GM18508 (cell line): ENCODE results near the gene ITCH.
"Not testable (repeated sequence)": the region's sequence is repeated elsewhere in the genome, so short reads cannot be mapped to it uniquely, and the experiment has no call there.

Experiments used
- ATAC-seq: cut with Tn5 transposase; IDR thresholded peaks from one replicate; pipeline ENCODE4 v1.9.1; 2021; ENCODE audit warnings: moderate number of reproducible peaks; ENCODE audit not compliant: insufficient read depth, unreplicated experiment

ITCH gene

DNA sequence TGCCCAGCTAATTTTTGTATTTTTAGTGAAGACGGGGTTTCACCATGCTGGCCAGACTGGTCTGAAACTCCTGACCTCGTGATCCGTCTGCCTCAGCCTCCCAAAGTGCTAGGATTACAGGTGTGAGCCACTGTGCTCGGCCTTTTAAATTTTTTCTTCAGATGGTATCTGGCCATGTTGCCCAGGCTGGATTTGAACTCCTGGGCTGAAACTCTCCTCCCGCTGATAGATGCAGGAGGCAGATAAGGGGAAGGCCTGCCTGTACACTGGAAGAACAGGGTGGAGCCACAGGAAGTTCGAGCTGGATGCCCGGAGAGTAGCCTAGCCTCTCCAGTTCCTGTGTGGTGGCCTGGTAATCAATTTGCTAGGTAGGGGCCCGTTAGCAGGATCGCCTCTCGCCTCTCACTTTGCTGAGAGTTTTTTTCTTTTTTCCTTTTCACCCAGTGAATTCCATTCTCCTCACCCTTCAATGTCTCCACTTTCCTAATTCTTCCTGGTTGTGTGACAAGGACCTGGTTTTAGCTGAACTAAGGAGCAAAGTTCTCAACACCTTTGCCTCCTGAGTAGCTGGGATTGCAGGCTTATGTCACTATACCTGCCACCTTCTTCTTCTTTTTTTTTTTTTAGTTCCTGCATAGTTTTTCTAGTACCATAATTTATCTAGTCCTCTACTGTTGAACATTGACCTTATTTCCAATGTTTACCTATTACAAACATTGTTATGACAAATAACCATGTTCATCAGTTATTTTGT lies 19.4 kb upstream of the ITCH start:
- ATAC-seq: no peak

DNA sequence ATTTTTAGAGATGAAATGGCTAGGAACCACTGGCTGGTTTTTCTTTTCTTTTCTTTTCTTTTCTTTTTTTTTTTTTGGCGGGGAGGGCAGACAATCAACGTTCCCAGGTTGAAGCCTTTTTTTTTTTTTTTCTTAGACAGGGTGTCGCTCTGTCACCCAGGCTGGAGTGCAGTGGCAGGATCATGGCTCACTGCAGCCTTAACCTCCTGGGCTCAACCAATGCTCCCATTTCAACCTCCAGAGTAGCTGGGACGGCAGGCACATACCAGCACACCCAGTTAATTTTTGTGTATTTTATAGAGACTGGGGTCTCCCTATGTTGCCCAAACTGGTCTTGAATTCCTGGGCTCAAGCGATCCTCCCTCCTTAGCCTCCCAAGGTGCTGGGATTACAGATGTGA lies 18.8 kb upstream of the ITCH start:
- ATAC-seq: no peak

DNA sequence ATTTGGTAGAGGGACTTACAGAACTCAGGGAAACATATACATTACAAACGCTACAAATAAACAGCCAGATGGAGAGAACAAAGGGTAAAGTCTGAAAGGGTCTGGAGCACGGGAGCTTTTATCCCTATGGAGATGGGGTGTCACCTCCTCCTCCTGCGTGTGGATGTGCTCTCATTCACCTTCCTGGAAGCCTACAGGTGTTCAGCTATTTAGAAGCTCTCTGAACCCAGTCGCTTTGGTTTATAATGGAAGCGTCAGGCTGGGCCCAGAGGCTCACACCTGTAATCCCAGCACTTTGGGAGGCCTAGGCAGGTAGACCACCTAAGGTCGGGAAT lies 17.7 kb upstream of the ITCH start:
- no peak for ATAC-seq

DNA sequence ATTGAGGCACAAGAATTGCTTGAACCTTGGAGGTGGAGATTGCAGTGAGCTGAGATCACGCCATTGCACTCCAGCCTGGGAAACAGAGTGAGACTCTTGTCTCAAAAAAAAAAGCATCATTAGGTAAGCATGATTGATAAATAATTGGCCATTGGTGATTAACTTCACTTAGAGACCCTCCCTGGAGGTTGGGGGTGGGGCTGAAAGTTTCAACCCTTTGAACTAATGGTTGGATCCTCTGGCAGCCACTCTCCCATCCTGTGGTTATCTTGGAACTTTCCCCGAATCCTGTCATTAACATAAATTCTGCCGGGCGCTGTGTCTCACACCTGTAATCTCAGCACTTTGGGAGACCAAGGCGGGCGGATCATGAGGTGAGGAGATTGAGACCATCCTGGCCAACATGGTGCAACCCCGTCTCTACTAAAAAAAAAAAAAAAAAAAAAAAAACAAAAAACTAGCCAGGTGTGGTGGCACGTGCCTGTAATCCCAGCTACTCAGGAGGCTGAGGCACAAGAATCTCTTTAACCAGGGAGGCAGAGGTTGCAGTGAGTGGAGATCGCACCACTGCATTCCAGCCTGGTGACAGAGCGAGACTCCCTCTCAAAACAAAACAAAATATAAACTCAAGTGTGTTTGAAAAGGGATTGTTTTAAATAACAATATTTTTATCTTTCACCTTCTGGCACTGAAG lies 17.1 kb upstream of the ITCH start:
- ATAC-seq: not testable (repeated sequence)

DNA sequence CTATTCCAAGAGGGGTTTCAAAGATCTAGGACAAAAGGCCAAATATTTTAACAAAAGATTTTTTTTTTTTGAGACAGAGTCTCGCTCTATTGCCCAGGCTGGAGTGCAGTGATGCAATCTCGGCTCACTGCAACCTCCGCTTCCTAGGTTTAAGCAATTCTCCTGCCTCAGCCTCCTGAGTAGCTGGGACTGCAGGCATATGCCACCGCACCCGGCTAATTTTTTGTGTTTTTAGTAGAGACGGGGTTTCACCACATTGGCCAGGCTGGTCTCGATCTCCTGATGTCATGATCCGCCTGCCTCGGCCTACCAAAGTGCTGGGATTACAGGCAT lies 16.6 kb upstream of the ITCH start:
- ATAC-seq: not testable (repeated sequence)

DNA sequence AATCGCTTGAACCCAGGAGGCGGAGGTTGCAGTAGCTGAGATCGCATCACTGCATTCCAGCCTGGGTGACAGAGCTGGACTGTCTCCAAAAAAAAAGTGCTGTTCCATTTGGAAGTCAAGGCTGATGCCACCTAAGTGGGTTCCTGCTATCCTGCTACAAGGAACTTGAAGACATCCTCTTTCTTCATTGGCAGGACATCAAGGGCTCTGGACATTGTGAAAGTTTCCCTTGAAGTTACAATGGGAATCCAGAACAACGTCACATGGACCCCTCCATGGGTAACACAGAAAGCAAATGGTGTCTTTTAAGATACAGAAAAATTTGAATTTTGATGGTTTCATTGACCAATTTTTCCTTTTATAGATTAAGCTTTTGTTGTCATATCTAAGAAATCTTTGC lies 15.5 kb upstream of the ITCH start:
- no peak for ATAC-seq

DNA sequence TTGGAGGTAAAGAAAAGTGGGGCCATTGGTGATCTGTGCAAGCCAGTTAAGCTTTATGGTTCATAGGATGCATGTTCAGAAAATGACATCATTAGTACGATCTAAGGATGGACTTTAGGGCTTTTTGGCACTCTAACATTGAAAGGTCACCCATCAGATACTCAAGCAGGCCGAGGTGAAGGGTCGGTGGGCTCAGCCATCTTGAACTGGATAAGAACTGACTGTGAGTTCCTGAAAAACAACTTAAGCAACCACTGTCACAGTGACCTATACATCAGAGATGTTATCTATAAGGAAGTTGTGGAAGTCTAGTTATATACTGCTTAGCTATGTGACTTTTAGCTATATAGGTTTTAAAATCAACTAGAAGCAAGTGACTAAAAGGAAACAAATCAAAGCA lies 13.0 kb upstream of the ITCH start:
- ATAC-seq: no peak

DNA sequence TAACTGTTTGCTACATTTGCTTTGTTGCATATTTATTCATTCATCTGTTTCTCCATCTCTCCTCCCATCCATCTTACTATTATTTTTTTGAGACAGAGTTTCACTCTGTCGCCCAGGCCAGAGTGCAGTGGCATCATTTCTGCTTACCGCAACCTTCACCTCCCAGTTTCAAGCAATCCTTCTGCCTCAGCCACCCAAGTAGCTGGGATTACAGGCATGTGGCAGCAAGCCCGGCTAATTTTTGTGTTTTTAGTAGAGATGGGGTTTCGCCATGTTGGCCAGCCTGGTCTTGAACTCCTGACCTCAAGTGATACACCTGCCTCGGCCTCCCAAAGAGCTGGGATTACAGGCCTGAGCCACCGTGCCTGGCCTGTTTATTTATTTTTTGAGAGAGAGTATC lies 9.6 kb upstream of the ITCH start:
- ATAC-seq: not testable (repeated sequence)

DNA sequence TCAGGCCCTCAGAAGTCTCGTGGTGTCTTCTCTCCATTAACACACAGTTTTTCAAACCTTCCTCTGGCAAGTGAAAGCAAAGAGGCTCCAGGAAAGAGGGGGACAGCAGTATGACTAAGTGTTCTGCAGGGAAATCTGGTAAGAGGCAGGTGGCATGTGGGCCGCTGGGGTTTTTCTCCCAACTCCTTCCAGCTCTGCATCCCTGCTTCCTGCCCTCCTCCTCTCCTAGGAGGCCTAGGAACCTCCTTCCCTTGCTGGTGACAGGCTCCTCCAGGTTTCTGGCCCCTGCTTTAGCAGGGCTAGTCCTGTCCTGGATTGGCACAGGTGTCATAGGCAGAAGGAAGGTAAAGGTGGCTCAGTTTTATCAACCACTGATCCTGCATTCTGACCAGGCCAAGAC lies 7.6 kb upstream of the ITCH start:
- ATAC-seq: no peak

DNA sequence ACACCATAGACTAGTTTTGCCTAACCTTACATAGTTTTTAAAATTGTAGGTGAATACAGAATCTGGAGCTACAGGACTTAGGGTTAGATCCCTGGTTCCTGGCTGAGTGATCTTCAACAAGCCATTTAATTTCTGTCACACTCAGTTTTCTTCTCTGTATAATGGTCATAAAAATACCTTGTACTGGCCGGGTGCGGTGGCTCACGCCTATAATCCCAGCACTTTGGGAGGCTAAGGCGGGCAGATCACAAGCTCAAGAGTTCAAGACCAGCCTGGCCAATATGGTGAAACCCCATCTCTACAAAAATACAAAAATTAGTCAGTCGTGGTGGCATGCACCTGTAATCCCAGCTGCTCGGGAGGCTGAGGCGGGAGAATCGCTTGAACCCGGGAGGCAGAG lies 3.3 kb upstream of the ITCH start:
- ATAC-seq: not testable (repeated sequence)

DNA sequence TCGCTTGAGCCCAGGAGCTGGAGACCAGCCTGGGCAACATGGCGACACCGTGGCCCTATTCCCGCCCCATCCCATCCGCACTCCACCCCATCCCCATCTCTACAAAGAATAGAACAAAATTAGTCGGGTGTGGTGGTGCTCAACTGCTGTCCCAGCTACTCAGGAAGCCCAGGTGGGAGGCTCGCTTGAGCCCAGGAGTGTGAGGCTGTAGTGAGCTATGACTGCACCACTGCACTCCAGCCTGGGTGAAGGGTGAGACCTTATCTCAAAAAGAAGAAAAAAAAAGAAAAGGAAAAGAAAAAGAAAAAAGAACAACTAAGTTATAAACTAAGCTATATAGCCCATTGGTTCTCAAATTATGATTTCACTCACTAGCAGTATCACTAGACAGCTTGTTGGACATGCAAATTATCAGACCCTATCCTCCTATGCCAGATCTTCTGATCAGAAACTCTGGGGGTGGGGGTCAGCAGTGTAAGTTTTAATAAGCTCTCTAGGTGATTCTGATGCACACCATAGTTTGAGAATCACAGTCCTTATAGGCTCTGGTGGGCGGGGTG lies 491 bp upstream of the ITCH start:
- no peak for ATAC-seq

DNA sequence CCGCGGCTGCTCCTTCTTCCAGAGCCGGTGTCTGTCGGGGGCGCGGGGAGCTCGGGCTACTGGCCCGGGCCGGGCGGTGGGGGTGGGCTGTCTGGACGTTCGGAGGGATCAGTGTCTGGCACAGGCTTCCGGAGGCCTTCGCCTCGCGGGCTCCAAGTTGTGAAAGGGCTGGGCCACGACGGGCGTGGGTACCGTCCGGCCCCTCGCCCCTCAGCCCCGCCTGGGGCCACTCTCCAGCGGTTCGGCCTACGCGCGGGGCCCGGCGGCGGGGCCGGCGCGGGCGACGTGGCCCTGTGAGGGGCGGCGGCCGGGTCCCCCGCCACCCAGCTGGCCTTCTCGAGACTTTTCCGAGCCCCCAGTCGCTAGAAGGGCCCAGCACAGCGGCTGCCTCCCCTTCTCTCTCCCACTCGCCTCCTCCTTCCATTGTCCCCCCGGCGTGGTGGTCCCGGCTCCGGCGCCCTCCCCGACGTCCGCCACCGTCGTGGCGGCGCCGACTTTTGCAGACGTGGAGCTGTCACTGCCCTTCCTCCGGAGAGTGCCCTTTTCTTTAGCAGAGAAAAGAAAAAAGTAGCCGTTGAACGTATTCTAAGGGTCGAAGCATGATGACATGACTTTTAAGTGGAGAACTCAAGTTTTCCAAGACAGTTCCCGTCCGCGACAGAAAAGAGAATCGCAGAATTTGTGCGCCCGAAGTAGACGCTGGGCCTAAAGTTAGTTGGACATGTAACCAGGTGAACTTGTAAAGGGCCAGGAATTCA lies 571 bp downstream of the ITCH start:
- peak; percentile 23 for ATAC-seq

DNA sequence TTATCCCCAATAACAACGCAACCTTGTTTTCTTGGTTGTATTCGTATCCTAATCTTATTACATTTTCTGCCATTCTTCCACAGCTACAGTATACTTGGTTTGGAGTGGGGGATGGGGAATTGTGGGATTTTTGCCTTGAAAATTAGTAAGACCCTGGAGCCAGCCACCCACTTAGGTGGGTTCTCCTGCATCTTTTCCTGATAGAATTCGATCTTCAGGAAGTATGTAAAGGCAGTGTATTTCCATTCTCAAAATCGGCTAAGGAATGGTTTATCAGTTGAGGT lies 1.1 kb downstream of the ITCH start:
- no peak for ATAC-seq

DNA sequence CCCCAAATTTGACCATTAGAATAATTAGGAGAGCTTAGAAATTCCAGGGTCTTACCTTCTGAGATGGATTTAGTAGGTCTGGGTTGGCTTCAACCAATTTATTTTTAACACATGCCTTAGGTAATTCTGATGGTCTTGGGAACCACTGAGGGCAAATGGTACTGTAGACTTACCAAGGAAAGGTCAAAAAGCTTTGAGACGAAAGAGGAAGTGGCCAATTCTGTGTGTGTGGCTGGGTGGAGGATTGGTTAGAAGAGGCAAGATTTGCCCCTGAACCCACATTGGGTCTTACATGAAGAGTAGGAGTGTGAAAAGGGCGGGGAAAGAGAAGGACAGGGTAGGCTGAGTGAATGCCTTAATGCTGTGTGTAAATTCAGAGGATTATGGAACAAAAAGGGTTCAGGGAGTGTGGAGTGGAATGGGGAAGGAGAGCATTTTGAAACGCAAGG lies 2.7 kb downstream of the ITCH start:
- peak; percentile 55 for ATAC-seq

DNA sequence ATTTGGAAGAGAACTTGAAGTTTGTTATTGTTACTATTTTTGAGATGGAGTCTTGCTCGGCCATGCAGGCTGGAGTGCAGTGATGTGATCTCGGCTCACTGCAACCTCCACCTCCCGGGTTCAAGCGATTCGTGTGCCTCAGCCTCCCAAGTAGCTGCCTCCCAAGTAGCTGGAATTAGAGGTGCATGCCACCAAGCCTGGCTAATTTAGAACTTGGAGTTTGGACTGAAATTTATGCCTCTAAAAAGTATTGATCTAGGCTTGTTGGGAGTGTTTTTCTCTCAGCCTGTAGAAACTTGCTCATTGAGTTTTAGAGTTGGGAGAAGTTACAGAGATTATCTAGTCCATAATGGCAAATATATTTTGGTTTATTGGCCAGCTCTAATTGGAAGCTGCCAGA lies 4.1 kb downstream of the ITCH start:
- no peak for ATAC-seq

DNA sequence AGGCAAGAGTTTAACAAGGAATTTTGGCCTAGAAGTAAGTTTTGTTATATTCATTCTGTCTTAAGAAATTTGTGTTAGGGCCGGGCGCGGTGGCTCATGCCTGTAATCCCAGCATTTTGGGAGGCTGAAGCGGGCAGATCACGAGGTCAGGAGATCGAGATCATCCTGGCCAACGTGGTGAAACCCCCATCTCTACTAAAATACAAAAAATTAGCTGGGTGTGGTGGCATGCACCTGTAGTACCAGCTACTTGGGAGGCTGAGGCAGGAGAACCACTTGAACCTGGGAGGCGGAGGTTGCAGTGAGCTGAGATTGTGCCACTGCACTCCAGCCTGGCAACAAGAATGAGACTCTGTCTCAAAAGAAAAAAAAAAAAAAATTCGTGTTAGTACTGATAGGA lies 4.8 kb downstream of the ITCH start:
- ATAC-seq: not testable (repeated sequence)

DNA sequence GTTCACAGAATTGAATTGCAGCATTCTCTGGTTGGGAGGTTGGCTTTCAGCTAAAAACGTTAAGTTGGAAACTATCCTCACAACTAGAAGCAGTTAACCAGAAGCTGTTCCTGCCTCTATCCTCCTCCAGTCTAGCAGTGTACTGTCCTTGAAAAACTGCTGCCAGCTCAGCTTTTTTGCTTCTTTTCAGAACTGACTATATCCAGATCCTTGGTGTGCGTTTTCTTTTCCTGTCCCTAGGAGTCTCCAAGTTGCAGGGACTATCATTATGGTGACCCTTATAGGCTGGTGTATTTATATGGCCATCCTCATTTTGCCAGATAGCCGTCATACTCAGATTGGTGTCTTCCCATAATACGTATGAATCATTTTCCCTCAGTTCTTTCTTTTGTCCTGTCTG lies 5.5 kb downstream of the ITCH start:
- ATAC-seq: no peak

DNA sequence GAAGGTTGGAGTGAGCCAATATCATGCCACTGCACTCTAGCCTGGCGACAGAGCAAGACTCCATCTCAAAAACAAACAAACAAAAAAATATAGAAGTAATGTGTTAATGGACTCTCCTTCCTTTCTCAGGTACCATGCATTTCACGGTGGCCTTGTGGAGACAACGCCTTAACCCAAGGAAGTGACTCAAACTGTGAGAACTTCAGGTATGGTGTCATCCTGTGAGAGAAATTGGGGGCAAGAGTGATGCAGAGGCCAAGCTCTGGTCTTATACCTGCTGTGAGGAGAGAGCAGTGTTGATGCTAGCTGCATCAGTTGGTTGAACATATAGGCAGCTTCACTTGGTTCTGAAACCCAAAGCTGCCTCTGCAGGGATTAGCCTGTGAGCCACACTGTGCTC lies 6.2 kb downstream of the ITCH start:
- ATAC-seq: no peak

DNA sequence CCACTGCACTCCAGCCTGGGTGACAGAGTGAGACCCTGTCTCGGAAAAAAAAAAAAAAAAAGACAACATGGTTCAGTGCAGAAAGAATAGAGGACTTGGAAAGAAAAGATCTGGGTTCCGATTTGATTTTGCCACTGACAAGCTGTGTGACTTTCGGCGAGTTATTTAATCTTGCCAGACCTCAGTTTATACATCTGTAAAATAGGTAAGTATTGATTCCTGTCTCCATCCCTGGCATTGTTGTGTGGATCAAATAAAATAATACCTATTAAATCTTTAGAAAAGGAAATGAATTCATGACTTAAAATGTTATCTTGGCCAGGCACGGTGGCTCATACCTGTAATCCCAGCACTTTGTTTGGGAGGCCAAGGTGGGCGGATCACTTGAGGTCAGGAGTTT lies 7.0 kb downstream of the ITCH start:
- ATAC-seq: no peak

DNA sequence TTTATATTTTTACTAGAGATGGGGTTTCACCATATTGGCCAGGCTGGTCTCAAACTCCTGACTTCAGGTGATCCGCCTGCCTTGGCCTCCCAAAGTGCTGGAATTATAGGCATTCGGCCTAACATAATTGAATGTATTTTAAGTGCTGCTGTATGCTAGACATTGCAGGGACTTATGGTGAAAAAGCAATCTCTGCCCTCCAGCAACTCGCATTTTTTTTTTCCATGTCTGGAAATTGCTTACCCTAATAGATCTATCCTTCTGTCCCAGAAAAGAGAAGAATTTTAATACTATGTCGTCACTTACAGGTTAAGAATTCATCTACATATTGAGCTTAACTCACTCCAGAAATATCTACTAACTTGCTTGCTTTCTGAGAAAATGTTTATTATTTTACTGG lies 10.4 kb downstream of the ITCH start:
- ATAC-seq: no peak

DNA sequence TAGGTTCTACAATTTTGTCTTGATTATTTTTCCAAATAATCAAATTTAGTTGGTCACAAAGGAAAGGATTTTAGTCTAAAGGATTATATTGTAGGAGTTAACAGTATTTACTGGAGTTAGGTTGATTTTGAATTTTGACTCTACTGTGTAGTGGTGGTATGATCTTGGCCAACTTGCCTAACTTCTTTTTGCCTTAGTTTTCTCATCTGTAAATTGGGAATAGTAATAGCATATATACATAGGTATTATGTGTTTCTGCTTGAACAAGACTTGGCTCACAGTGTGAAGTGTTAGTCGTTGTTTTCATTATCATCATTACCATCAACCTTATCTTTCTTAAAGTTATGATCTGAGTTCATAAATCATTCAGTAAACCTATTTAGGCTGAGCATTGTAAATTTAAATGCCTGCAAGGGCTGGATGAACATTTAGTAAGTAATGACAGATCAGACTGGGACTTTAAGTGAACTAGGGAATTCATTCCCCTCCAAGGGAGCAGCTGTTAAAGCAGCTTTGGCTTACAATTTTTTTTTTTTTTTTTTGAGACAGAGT lies 11.2 kb downstream of the ITCH start:
- no peak for ATAC-seq
